GM19324 (cell line): ENCODE measurements around the gene BMAL2.

Source experiments
- ATAC-seq: cut with Tn5 transposase; IDR thresholded peaks from one replicate; pipeline ENCODE4 v1.9.1; 2021; ENCODE audit warnings: mild to moderate bottlenecking, moderate library complexity; ENCODE audit not compliant: unreplicated experiment, low FRiP score

Gene BMAL2

GRCh38 chr12:27319848-27320247, 12.8 kb upstream of the BMAL2 start:
- no peak for ATAC-seq

GRCh38 chr12:27324530-27324929, 8.1 kb upstream of the BMAL2 start:
- no peak for ATAC-seq

- no peak for ATAC-seq
Observed at GRCh38 chr12:27330846-27331245, 1.8 kb upstream of the BMAL2 start.

- no peak for ATAC-seq
Observed at GRCh38 chr12:27331291-27331926, 1.2 kb upstream of the BMAL2 start.

- ATAC-seq = no peak
Observed at GRCh38 chr12:27331927-27332324, 710 bp upstream of the BMAL2 start.

- ATAC-seq = no peak
Observed at GRCh38 chr12:27332407-27332713, 276 bp upstream of the BMAL2 start.

- ATAC-seq = peak; percentile 29
Observed at GRCh38 chr12:27333403-27334009, 870 bp downstream of the BMAL2 start.

GRCh38 chr12:27334042-27334720, 1.5 kb downstream of the BMAL2 start:
- no peak for ATAC-seq

GRCh38 chr12:27334721-27335082, 2.1 kb downstream of the BMAL2 start:
- ATAC-seq = no peak

GRCh38 chr12:27335364-27336281, 3.0 kb downstream of the BMAL2 start:
- ATAC-seq = no peak

GRCh38 chr12:27336282-27336653, 3.6 kb downstream of the BMAL2 start:
- no peak for ATAC-seq

GRCh38 chr12:27337376-27337775, 4.7 kb downstream of the BMAL2 start:
- ATAC-seq = no peak

- no peak for ATAC-seq
Observed at GRCh38 chr12:27338473-27338872, 5.8 kb downstream of the BMAL2 start.

- ATAC-seq = no peak
Observed at GRCh38 chr12:27340971-27341370, 8.3 kb downstream of the BMAL2 start.

- no peak for ATAC-seq
Observed at GRCh38 chr12:27342536-27342935, 9.9 kb downstream of the BMAL2 start.

GRCh38 chr12:27343255-27344000, 10.8 kb downstream of the BMAL2 start:
- ATAC-seq = no peak

- ATAC-seq = no peak
Observed at GRCh38 chr12:27344246-27344645, 11.6 kb downstream of the BMAL2 start.

GRCh38 chr12:27344760-27345159, 12.1 kb downstream of the BMAL2 start:
- no peak for ATAC-seq

GRCh38 chr12:27345376-27345775, 12.7 kb downstream of the BMAL2 start:
- no peak for ATAC-seq

GRCh38 chr12:27347779-27348178, 15.1 kb downstream of the BMAL2 start:
- no peak for ATAC-seq

- ATAC-seq = no peak
Observed at GRCh38 chr12:27351476-27351875, 18.8 kb downstream of the BMAL2 start.
